Measurements from ENCODE around the gene SLCO1C1.

The SLCO1C1 gene

GRCh38 chr12:20798554-20798953 is 103.4 kb downstream of the SLCO1C1 start:
- no peak for DNase-seq

GRCh38 chr12:20800160-20800559 is 105.0 kb downstream of the SLCO1C1 start:
- no peak for DNase-seq

- no peak for DNase-seq
Measured at GRCh38 chr12:20801035-20801434, 105.9 kb downstream of the SLCO1C1 start.

Data from NCI-H1436 treated with DMSO at 0.1 percent for 48 hours (cell line).